Hematopoietic multipotent progenitor cell treated with erythropoietin and hydrocortisone succinate and interleukin-3 and kit ligand, for 17 days (in vitro differentiated cells): ENCODE measurements around the gene NLRP11.
"Not testable (repeated sequence)": the region's sequence is repeated elsewhere in the genome, so short reads cannot be mapped to it uniquely, and the experiment has no call there.

Source experiments
- DNase-seq: peaks from one replicate; pipeline ENCODE4 v3.0.0-alpha.2; 2015; ENCODE audit warnings: low spot score

The NLRP11 gene

DNA sequence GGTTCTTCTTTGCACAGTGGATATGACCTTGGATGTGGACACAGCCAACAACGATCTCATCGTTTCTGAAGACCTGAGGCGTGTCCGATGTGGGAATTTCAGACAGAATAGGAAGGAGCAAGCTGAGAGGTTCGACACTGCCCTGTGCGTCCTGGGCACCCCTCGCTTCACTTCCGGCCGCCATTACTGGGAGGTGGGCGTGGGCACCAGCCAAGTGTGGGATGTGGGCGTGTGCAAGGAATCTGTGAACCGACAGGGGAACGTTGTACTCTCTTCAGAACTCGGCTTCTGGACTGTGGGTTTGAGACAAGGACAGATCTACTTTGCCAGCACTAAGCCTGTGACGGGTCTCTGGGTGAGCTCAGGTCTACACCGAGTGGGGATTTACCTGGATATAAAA lies 53.5 kb downstream of the NLRP11 start:
- DNase-seq: no peak

DNA sequence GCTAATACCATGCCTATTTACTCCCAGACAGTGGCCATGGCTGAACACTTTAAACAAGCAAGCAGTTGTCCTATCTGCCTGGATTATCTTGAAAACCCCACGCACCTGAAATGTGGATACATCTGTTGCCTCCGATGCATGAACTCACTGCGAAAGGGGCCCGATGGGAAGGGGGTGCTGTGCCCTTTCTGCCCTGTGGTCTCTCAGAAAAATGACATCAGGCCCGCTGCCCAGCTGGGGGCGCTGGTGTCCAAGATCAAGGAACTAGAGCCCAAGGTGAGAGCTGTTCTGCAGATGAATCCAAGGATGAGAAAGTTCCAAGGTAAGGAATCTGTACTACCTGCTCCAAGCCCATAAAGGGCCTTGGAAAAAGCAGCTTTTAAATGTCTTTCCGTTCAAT lies 54.3 kb downstream of the NLRP11 start:
- DNase-seq: no peak

DNA sequence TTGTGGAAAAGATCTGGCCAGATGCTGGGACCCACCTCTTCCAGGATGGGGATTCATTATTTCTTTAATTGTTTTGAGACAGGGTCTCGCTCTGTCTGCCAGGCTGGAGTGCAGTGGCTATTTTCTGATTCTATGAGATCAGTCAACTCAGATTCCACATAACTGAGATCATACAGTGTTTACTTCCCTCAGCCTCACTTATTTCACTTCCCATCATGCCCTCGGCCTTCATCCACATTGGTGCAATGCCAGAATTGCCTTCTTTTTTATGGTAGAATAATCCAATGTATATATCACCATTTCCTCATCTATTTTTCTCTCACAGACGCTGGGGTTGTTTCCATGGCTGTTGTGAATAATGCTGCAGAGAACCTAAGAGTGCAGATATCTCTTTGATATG lies 62.2 kb downstream of the NLRP11 start:
- DNase-seq: not testable (repeated sequence)

DNA sequence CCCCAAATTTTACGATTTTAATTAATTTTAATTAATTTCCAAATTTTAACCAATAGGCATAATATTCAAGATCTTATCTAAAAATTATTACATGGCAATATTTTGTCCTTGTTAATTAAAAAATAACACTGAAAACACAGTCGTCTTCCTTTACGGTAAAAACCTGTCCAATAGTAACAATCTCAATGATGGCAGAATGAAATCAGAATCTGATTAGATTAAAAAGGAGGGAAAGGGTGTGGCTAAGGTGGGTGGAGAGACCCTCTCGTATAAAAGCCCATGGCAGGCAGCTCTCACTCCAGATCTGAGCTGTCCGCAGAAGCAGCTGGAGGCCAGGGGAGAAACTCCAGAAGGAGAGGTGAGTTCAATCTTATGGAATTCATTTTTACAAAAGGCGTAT lies 63.0 kb downstream of the NLRP11 start, which contains the start of gene RFPL4AL1:
Gene RFPL4AL1 (plus strand): TSS at position 301 of the 400 bp plus-strand sequence. CDS start 2,687 bp downstream, outside the sequence.
- not testable (repeated sequence) for DNase-seq

DNA sequence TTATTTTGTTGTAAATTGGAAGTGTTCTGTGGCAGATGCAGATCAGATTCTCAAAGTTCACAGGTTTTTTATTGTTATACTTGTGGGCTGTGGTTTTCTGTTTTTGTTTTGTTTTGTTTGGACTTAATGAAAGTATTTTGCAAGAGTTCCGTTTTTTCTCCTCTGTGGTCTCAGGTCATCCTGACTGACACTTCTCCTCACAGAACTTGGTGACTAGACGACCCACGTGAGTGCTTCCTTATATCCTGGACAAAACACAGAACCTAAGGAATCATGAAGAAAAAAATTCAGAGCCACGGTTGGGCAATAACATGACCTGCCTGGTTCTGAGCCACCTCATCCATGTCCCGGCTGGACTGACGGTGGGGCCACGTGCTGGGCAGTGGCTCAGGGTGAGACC lies 65.3 kb downstream of the NLRP11 start:
- no peak for DNase-seq

DNA sequence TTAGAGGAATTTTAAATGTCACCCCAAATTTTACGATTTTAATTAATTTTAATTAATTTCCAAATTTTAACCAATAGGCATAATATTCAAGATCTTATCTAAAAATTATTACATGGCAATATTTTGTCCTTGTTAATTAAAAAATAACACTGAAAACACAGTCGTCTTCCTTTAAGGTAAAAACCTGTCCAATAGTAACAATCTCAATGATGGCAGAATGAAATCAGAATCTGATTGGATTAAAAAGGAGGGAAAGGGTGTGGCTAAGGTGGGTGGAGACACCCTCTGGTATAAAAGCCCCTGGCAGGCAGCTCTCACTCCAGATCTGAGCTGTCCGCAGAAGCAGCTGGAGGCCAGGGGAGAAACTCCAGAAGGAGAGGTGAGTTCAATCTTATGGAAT lies 73.0 kb downstream of the NLRP11 start, which contains the start of gene RFPL4A:
Gene RFPL4A (plus strand): TSS at position 301 of the 400 bp plus-strand sequence. CDS start 2,704 bp downstream, outside the sequence.
- DNase-seq: not testable (repeated sequence)

DNA sequence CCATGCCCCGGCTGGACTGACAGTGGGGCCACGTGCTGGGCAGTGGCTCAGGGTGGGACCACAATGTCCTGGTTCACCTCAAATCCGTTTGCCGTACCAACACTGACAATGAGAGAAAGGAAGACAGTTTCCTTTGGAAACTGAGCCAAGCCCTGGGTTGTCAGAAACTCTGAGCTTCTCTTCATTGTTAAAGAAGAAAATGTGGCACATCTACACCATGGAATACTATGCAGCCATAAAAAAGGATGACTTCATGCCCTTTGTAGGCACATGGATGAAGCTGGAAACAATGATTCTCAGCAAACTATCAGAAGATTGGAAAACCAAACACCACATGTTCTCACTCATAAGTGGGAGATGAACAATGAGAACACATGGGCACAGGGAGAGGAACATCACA lies 75.0 kb downstream of the NLRP11 start:
- DNase-seq: not testable (repeated sequence)

DNA sequence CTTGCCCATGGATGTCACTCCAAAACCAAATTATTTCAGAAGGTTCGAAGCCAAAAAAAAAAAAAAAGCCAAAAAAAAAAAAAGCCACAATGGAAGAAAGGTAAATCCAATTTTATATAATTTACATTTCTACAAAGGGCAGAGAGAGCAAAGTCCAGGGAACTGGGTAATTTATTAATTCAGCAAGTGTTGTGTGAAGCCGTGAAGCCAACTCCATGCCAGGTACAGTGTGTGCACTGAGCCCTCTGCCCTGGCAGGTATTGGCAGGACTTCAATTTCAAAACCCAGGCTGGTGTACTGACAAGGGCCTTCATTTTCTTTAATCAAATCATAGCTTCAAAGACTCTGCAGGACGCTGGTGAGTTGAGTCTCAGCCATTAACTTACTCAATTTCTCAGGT lies 78.4 kb downstream of the NLRP11 start:
- DNase-seq: no peak

DNA sequence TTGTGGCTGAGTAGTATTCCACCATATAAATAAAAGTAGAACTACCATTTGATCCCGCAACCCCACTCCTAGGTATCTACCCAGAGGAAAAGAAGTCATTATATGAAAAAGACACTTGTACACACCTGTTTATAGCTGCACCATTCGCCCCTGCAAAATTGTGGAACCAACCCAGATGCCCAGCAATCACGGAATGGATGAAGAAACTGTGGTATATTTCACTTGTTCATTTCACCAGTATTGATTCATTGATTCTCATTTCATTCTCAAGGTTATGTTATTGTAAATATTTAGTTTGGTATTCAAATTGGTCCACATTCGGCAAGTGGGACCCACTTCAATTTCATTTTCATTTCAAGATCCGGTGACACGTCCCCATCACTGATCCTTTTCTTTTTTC lies 81.1 kb downstream of the NLRP11 start:
- DNase-seq: no peak

DNA sequence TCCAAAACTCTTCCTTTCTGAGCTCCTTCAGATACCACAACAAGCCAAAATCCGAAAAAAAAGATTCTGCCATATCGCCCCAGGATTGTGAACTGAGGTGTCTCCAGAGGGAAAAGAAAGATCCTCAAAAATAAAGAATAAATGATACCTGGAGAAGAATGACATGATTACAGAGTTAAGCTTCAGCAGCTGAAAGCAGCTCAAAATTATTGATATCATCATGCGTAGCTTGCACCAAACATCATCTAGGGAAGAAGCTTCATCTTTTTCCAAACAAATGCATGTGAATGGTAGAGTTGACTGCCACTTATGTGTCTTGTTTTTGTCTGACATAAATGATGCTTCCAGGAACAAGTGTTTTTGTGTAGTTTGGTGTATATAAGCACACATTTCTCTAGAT lies 93.5 kb downstream of the NLRP11 start, which contains the start of gene NLRP9:
Gene NLRP9 (minus strand): TSS at position 101 of the 400 bp plus-strand sequence. CDS start 28 bp downstream, at position 73.
- no peak for DNase-seq
